Measurements from ENCODE around the gene TBC1D14. TPM values are rescaled to one million over a fixed set of nuclear protein-coding genes. Genes with fewer than 3 reads are reported as not detected.

The TBC1D14 gene
- total and polyA plus RNA-seq, 4 donors, result 12.9 to 59.7 (median 25.9) TPM

DNA sequence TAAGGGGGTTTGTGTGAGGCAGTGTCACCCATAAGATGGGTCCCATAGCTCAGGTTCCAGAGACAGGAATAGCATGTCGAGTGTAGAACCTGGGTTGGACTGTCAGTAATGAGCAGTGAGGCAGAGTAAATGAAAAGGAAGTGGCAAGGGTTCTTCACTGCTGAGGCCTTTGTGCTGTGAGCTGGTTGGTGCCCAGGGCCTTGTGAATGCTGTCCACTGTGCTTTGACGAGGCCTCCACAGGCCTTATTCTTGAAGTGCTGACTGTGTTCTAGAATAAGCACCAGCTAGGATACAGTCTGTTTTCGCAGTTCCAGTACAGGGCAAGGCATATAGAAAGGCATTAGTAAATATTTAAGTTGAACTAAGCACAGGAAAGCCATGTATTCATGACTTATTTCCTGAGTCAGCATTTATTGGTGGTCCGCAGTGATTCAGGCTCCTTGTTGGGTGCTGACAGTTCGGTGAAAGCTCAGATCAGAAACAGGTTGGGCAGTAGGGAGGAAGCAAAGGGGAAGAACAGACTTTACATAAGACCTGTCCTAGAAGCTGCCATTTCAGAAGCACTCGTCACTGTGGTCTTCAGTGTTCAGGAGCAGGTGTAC lies 107.9 kb downstream of the TBC1D14 start:
- H3K36me3 ChIP-seq (ENCODE audit: control insufficient read depth in 1 of 2, insufficient read depth in 2 of 2, low read length in 1 of 2), result peaks cover 0 to 10% of the 10 kb centered on the region in 2 donors
- intact Hi-C loops (cut with DNase I), result no loop called here
- no peak overlapping the region for H3K27ac ChIP-seq (ENCODE audit: low read depth in 1 of 2, low read length in 2 of 2)
- ATAC-seq (ENCODE audit: low FRiP score) (no peak), DNase-seq (peak; percentile 9 to 12)
- 87 to 91% methylated on average over 6 of the region's 6 CpGs for WGBS, 2 donors
- H3K4me1 ChIP-seq (ENCODE audit: control insufficient read depth in 1 of 2, insufficient read depth in 2 of 2, low read length in 2 of 2), result no peaks in the 10 kb centered on the region
- H3K9me3 ChIP-seq (ENCODE audit: control insufficient read depth, low read length), result no peaks in the 10 kb centered on the region
- no peaks in the 10 kb centered on the region for H3K27me3 ChIP-seq (ENCODE audit: control insufficient read depth in 1 of 2, insufficient read depth in 2 of 2, low read length in 1 of 2)
- H3K4me3 ChIP-seq (ENCODE audit: low read length in 2 of 2), result no peak overlapping the region

DNA sequence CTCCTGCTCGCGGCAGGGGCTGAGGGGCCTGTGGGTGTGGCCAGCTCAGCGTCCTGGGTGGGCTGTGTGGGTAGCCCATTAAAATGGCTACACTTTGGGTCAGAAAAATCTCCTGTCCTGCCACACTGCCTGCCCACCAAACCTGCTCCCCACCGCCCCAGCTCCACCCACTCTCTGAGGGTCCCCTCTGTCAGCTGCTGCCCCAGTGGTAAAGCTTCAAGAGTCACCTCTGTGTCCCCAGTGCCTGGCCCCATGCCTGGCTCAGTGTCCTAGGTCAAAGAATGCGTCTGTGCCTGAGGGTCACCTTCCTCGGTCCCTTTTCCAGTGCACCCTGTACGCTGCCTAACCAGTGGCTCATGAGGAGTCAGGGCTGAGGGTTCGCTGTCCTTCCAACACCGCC lies 108.7 kb downstream of the TBC1D14 start:
- H3K4me3 ChIP-seq (ENCODE audit: low read length in 2 of 2), result no peak overlapping the region
- intact Hi-C loops (cut with DNase I), result no loop called here
- peak; percentile 40 to 64 for DNase-seq
- H3K27ac ChIP-seq (ENCODE audit: low read depth in 1 of 2, low read length in 2 of 2), result no peak overlapping the region
- H3K27me3 ChIP-seq (ENCODE audit: control insufficient read depth in 1 of 2, insufficient read depth in 2 of 2, low read length in 1 of 2), result no peaks in the 10 kb centered on the region
- 92 to 93% methylated on average over 9 of the region's 9 CpGs for WGBS, 2 donors
- H3K9me3 ChIP-seq (ENCODE audit: control insufficient read depth, low read length), result no peaks in the 10 kb centered on the region
- H3K36me3 ChIP-seq (ENCODE audit: control insufficient read depth in 1 of 2, insufficient read depth in 2 of 2, low read length in 1 of 2), result peaks cover 0 to 8% of the 10 kb centered on the region in 2 donors
- H3K4me1 ChIP-seq (ENCODE audit: control insufficient read depth in 1 of 2, insufficient read depth in 2 of 2, low read length in 2 of 2), result no peaks in the 10 kb centered on the region
- peak; percentile 17 for ATAC-seq (ENCODE audit: low FRiP score)

DNA sequence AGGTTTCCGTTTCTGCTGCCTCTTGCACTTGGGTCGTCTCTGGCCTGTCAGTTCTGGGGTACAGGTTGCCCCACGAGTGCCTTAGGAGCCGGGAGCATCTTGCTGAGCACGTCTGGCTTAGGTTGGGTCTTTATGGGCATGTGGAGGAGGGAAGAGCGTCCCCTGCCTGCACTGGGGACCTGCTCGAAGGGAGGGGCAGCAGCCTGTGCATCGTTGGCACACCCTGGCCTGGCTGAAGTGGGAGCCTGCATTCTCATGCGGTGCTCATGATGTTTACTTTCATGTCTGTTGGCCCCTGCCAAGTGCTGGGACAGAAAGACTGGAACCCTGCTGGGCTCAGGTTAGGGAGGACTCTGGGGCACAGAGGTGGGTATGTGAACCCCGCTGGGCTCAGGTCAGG lies 109.7 kb downstream of the TBC1D14 start:
- no peaks in the 10 kb centered on the region for H3K27me3 ChIP-seq (ENCODE audit: control insufficient read depth in 1 of 2, insufficient read depth in 2 of 2, low read length in 1 of 2)
- ATAC-seq (ENCODE audit: low FRiP score), result no peak
- H3K4me3 ChIP-seq (ENCODE audit: low read length in 2 of 2), result no peak overlapping the region
- WGBS, 2 donors, result 86 to 92% methylated on average over 9 to 10 of the region's 10 CpGs
- H3K27ac ChIP-seq (ENCODE audit: low read depth in 1 of 2, low read length in 2 of 2), result no peak overlapping the region
- intact Hi-C loops (cut with DNase I), result no loop called here
- H3K4me1 ChIP-seq (ENCODE audit: control insufficient read depth in 1 of 2, insufficient read depth in 2 of 2, low read length in 2 of 2), result no peaks in the 10 kb centered on the region
- H3K9me3 ChIP-seq (ENCODE audit: control insufficient read depth, low read length), result no peaks in the 10 kb centered on the region
- DNase-seq, result peak in 1 of 2 donors; percentile 31
- H3K36me3 ChIP-seq (ENCODE audit: control insufficient read depth in 1 of 2, insufficient read depth in 2 of 2, low read length in 1 of 2), result peaks cover 0 to 8% of the 10 kb centered on the region in 2 donors

DNA sequence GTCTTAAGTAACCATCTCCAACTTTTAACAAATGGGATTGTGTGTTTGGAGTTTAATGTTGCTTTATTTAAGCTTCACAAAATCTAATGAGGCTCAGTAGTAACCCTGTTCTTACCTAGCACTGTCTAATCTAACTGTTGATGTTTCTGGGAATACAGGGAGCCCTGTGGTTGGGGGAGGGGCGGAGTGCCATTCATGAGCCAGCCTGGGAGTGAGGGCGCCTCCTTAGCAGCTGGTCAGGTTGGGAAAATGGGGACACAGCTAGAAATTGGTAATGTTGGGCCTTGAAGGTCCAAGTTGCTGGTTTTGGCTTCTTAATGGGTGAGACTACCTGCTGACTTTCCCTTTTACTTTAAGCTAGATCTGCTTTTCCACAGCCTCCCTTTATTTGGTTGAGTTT lies 110.7 kb downstream of the TBC1D14 start:
- DNase-seq (peak in 1 of 2 donors; percentile 60), ATAC-seq (ENCODE audit: low FRiP score) (no peak)
- no peaks in the 10 kb centered on the region for H3K27me3 ChIP-seq (ENCODE audit: control insufficient read depth in 1 of 2, insufficient read depth in 2 of 2, low read length in 1 of 2)
- intact Hi-C loops (cut with DNase I), result no loop called here
- WGBS, 2 donors, result 97% methylated on average over 2 of the region's 2 CpGs
- H3K4me1 ChIP-seq (ENCODE audit: control insufficient read depth in 1 of 2, insufficient read depth in 2 of 2, low read length in 2 of 2), result no peaks in the 10 kb centered on the region
- no peaks in the 10 kb centered on the region for H3K9me3 ChIP-seq (ENCODE audit: control insufficient read depth, low read length)
- no peak overlapping the region for H3K27ac ChIP-seq (ENCODE audit: low read depth in 1 of 2, low read length in 2 of 2)
- peaks cover 0 to 8% of the 10 kb centered on the region in 2 donors for H3K36me3 ChIP-seq (ENCODE audit: control insufficient read depth in 1 of 2, insufficient read depth in 2 of 2, low read length in 1 of 2)
- no peak overlapping the region for H3K4me3 ChIP-seq (ENCODE audit: low read length in 2 of 2)

DNA sequence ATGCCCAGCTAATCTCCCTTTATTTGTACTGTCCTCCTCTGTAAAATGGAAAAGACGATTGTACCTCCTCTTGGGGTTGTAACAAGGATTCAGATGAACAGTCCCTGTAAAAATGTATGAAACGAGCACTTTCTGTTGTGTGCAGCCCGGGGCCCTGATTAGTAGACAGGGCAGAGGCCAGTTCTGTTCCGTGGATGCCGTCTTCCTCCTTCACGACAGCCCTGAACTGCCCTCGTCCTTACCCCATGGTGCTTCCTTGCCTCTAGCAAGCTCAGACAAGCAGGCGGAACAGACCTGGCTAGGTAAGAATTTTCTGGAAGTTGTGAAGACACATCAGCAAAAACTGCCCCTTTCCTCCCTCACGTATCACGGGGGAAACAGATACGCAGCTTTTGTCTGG lies 111.2 kb downstream of the TBC1D14 start:
- no peaks in the 10 kb centered on the region for H3K27me3 ChIP-seq (ENCODE audit: control insufficient read depth in 1 of 2, insufficient read depth in 2 of 2, low read length in 1 of 2)
- intact Hi-C loops (cut with DNase I), result no loop called here
- H3K9me3 ChIP-seq (ENCODE audit: control insufficient read depth, low read length), result no peaks in the 10 kb centered on the region
- ATAC-seq (ENCODE audit: low FRiP score) (no peak), DNase-seq (peak; percentile 9 to 34)
- no peak overlapping the region for H3K4me3 ChIP-seq (ENCODE audit: low read length in 2 of 2)
- H3K27ac ChIP-seq (ENCODE audit: low read depth in 1 of 2, low read length in 2 of 2), result no peak overlapping the region
- peaks cover 0 to 6% of the 10 kb centered on the region in 2 donors for H3K36me3 ChIP-seq (ENCODE audit: control insufficient read depth in 1 of 2, insufficient read depth in 2 of 2, low read length in 1 of 2)
- WGBS, 2 donors, result 92% methylated on average over 11 of the region's 11 CpGs
- no peaks in the 10 kb centered on the region for H3K4me1 ChIP-seq (ENCODE audit: control insufficient read depth in 1 of 2, insufficient read depth in 2 of 2, low read length in 2 of 2)

DNA sequence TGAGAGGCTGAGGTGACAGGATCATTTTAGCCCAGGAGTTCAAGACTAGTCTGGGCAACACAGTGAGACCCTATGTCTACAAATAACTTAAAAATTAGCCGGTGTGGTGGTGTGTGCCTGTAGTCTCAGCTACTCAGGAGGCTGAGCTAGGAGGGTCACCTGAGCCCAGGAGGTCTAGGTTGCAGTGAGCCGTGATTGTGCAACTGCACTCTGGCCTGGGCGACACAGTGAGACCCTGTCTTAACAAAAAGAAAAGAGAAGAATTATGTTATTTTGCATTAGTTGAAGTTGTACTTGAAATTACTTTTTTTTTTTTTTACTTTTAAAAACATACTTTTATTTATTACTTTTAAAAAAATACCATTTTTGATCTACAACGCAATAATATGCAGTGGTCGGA lies 111.7 kb downstream of the TBC1D14 start:
- Histone ChIP-seq H3K4me1 (ENCODE audit: control insufficient read depth in 1 of 2, insufficient read depth in 2 of 2, low read length in 2 of 2) (no peaks in the 10 kb centered on the region), H3K36me3 (ENCODE audit: control insufficient read depth in 1 of 2, insufficient read depth in 2 of 2, low read length in 1 of 2) (peaks cover 0 to 6% of the 10 kb centered on the region in 2 donors), H3K9me3 (ENCODE audit: control insufficient read depth, low read length) (no peaks in the 10 kb centered on the region), H3K27ac (ENCODE audit: low read depth in 1 of 2, low read length in 2 of 2) (no peak overlapping the region), H3K27me3 (ENCODE audit: control insufficient read depth in 1 of 2, insufficient read depth in 2 of 2, low read length in 1 of 2) (no peaks in the 10 kb centered on the region), H3K4me3 (ENCODE audit: low read length in 2 of 2) (no peak overlapping the region)
- 73% methylated on average over 5 of the region's 5 CpGs for WGBS, 2 donors
- ATAC-seq (ENCODE audit: low FRiP score) (no peak), DNase-seq (peak in 1 of 2 donors; percentile 10)
- intact Hi-C loops (cut with DNase I), result no loop called here

DNA sequence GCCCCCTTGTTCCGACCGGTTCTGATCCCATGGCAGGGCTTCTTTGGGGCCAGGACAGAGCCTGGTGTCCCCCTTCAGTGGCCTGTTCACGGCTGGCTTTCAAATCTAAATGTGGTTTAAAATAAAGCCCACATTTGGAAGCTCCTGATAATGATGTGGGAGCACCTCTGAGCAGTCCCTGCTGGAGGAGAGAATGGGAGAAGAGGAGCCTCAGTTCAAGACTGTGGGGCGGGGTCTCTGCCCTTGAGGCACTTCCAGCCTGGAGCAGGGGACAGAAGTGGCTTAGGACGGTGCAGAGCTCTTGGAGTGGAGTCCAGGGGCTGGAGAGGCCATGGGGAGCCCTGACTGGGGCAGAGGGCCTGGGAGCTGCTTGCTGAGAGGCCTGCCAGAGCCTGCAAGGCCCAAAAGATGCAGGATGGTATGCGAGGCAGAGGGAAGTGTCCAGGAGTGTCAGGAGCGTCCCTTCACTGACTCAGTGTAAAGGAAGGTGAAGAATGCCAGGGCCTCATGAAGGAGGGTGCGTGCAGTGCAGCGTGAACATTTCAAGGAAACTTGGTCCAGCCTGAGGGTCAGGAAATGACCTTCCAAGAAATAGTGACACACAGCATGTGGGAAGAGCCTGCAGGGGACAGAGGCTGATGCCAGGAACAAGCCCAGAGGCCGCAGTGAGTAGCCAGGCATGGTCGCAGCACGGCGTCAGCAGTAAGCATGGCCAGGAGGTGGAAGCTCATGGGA lies 112.5 kb downstream of the TBC1D14 start:
- Histone ChIP-seq H3K27ac (ENCODE audit: low read depth in 1 of 2, low read length in 2 of 2) (no peak overlapping the region), H3K27me3 (ENCODE audit: control insufficient read depth in 1 of 2, insufficient read depth in 2 of 2, low read length in 1 of 2) (no peaks in the 10 kb centered on the region), H3K36me3 (ENCODE audit: control insufficient read depth in 1 of 2, insufficient read depth in 2 of 2, low read length in 1 of 2) (peaks cover 0 to 6% of the 10 kb centered on the region in 2 donors), H3K4me3 (ENCODE audit: low read length in 2 of 2) (no peak overlapping the region), H3K9me3 (ENCODE audit: control insufficient read depth, low read length) (no peaks in the 10 kb centered on the region), H3K4me1 (ENCODE audit: control insufficient read depth in 1 of 2, insufficient read depth in 2 of 2, low read length in 2 of 2) (no peaks in the 10 kb centered on the region)
- DNase-seq (peak in 1 of 2 donors; percentile 47), ATAC-seq (ENCODE audit: low FRiP score) (no peak)
- WGBS, 2 donors, result 80 to 90% methylated on average over 13 of the region's 13 CpGs
- intact Hi-C loops (cut with DNase I), result no loop called here

DNA sequence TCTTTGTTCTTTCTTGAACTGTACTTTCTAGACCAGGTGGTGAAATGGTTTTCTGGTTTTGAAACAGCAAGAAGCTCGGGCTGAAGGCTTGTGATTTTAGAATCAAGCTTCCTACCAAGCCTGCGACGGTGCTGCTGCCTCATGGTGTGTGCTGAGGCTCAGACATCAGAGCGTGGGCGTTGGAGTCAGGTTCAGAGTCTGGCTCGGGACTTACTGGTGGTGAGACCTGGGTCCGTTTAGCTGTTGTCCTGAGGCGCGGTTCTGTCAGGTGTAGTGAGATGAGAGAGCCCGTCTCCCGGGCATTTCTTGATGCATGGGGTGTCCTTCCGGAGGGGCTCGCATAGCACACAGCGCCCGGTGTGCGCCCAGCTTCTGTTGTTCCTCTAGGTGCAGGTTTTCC lies 113.9 kb downstream of the TBC1D14 start:
- no peaks in the 10 kb centered on the region for H3K9me3 ChIP-seq (ENCODE audit: control insufficient read depth, low read length)
- intact Hi-C loops (cut with DNase I), result no loop called here
- H3K4me3 ChIP-seq (ENCODE audit: low read length in 2 of 2), result no peak overlapping the region
- ATAC-seq (ENCODE audit: low FRiP score) (no peak), DNase-seq (peak in 1 of 2 donors; percentile 67)
- H3K4me1 ChIP-seq (ENCODE audit: control insufficient read depth in 1 of 2, insufficient read depth in 2 of 2, low read length in 2 of 2), result no peaks in the 10 kb centered on the region
- no peaks in the 10 kb centered on the region for H3K27me3 ChIP-seq (ENCODE audit: control insufficient read depth in 1 of 2, insufficient read depth in 2 of 2, low read length in 1 of 2)
- 89 to 92% methylated on average over 16 of the region's 16 CpGs for WGBS, 2 donors
- H3K36me3 ChIP-seq (ENCODE audit: control insufficient read depth in 1 of 2, insufficient read depth in 2 of 2, low read length in 1 of 2), result peaks cover 0 to 4% of the 10 kb centered on the region in 2 donors
- no peak overlapping the region for H3K27ac ChIP-seq (ENCODE audit: low read depth in 1 of 2, low read length in 2 of 2)

DNA sequence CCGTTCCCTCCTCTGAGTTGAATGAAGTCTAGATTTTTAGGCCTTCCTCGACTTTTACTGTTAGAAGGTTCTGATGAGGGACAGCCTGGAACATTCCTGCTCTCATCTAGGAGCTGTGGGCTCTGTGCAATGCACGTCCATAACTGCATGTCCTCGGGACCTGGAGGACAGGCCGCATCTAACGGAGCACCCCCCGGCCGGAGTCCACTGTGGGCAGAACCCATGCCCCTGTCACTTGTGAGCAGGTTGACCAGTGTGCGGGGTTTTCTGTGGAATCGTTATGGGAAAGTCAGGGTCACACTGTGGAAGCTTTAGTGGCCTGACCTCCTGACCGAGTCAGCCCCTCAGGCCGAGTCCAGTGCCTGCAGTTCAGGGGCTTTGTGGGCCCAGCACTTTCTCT lies 114.3 kb downstream of the TBC1D14 start:
- H3K36me3 ChIP-seq (ENCODE audit: control insufficient read depth in 1 of 2, insufficient read depth in 2 of 2, low read length in 1 of 2), result peaks cover 0 to 4% of the 10 kb centered on the region in 2 donors
- intact Hi-C loops (cut with DNase I), result no loop called here
- no peaks in the 10 kb centered on the region for H3K9me3 ChIP-seq (ENCODE audit: control insufficient read depth, low read length)
- H3K4me1 ChIP-seq (ENCODE audit: control insufficient read depth in 1 of 2, insufficient read depth in 2 of 2, low read length in 2 of 2), result no peaks in the 10 kb centered on the region
- no peak overlapping the region for H3K4me3 ChIP-seq (ENCODE audit: low read length in 2 of 2)
- ATAC-seq (ENCODE audit: low FRiP score) (no peak), DNase-seq (peak in 1 of 2 donors; percentile 73)
- H3K27ac ChIP-seq (ENCODE audit: low read depth in 1 of 2, low read length in 2 of 2), result no peak overlapping the region
- H3K27me3 ChIP-seq (ENCODE audit: control insufficient read depth in 1 of 2, insufficient read depth in 2 of 2, low read length in 1 of 2), result no peaks in the 10 kb centered on the region
- 92 to 94% methylated on average over 12 of the region's 12 CpGs for WGBS, 2 donors
